KG1 (cell line): ENCODE measurements around the gene PTGR2.
"Not testable (repeated sequence)": the region's sequence is repeated elsewhere in the genome, so short reads cannot be mapped to it uniquely, and the experiment has no call there.

Experiments
- DNase-seq: peaks from one replicate; lab custom pipeline; 2025; lab: John Stamatoyannopoulos, UW

Gene PTGR2

GRCh38 chr14:73833530-73834260, 17.9 kb upstream of the PTGR2 start:
- no peak for DNase-seq

GRCh38 chr14:73834261-73834625, 17.4 kb upstream of the PTGR2 start:
- DNase-seq = no peak

GRCh38 chr14:73838293-73839034, 13.2 kb upstream of the PTGR2 start:
- not testable (repeated sequence) for DNase-seq

GRCh38 chr14:73842201-73842600, 9.4 kb upstream of the PTGR2 start:
- DNase-seq = no peak

GRCh38 chr14:73842851-73843250, 8.8 kb upstream of the PTGR2 start:
- no peak for DNase-seq

GRCh38 chr14:73843296-73843695, 8.3 kb upstream of the PTGR2 start:
- no peak for DNase-seq

GRCh38 chr14:73846947-73847346, 4.7 kb upstream of the PTGR2 start:
- DNase-seq = no peak

GRCh38 chr14:73851000-73851399, 631 bp upstream of the PTGR2 start:
- no peak for DNase-seq

GRCh38 chr14:73859145-73859544, 7.5 kb downstream of the PTGR2 start:
- DNase-seq = no peak

GRCh38 chr14:73861073-73861472, 9.4 kb downstream of the PTGR2 start:
- DNase-seq = no peak

GRCh38 chr14:73862480-73862879, 10.8 kb downstream of the PTGR2 start:
- DNase-seq = no peak

- no peak for DNase-seq
These were observed 11.6 kb downstream of the PTGR2 start for GRCh38 chr14:73863209-73863608.

- no peak for DNase-seq
These were observed 14.0 kb downstream of the PTGR2 start for GRCh38 chr14:73865534-73866113.

- DNase-seq = not testable (repeated sequence)
These were observed 18.1 kb downstream of the PTGR2 start for GRCh38 chr14:73869754-73870153.

GRCh38 chr14:73870525-73871235, 19.0 kb downstream of the PTGR2 start:
- no peak for DNase-seq

GRCh38 chr14:73873660-73874059, 22.0 kb downstream of the PTGR2 start:
- DNase-seq = no peak

GRCh38 chr14:73877790-73878189, 26.2 kb downstream of the PTGR2 start:
- DNase-seq = no peak

GRCh38 chr14:73878436-73878835, 26.8 kb downstream of the PTGR2 start:
- DNase-seq = no peak

GRCh38 chr14:73879027-73879426, 27.4 kb downstream of the PTGR2 start:
- no peak for DNase-seq

- DNase-seq = no peak
These were observed 33.0 kb downstream of the PTGR2 start for GRCh38 chr14:73884438-73885190.

- peak; percentile 84 for DNase-seq
These were observed 35.1 kb downstream of the PTGR2 start, which contains the start of gene ZNF410 for GRCh38 chr14:73886449-73887317. ZNF410 (plus strand) TSS chr14:73886859; CDS start chr14:73892176, 5,317 bp downstream.
